MM.1S (cell line): ENCODE measurements around the gene SIN3A.
"Not testable (repeated sequence)": the region's sequence is repeated elsewhere in the genome, so short reads cannot be mapped to it uniquely, and the experiment has no call there.

ENCODE experiments used
- DNase-seq: peaks from one replicate; pipeline ENCODE4 v3.0.0-alpha.2; 2015
- H2AFZ ChIP-seq: fragments of 300-600 bp; sonication (generic); 2 replicates; pipeline ENCODE4 v1.6.0; 2016; ENCODE audit warnings: antibody characterized with exemption, low read length
- H3F3A ChIP-seq: fragments of 300-600 bp; sonication (generic); 2 replicates; pipeline ENCODE4 v1.6.1; 2016; ENCODE audit warnings: mild to moderate bottlenecking, antibody characterized with exemption, low read length, moderate library complexity, mixed read lengths; ENCODE audit not compliant: insufficient read depth
- H3K27ac ChIP-seq: fragments of 300-600 bp; sonication (generic); 2 replicates; pipeline ENCODE4 v1.5.1; 2016; ENCODE audit warnings: mild to moderate bottlenecking, low read length
- H3K27me3 ChIP-seq: fragments of 300-600 bp; sonication (generic); replicated peaks from 2 replicates; pipeline ENCODE4 v1.6.0; 2016; ENCODE audit warnings: low read length; ENCODE audit not compliant: insufficient read depth
- H3K36me3 ChIP-seq: fragments of 300-600 bp; sonication (generic); replicated peaks from 2 replicates; pipeline ENCODE4 v1.6.1; 2016; ENCODE audit warnings: mild to moderate bottlenecking, low read length, mixed read lengths; ENCODE audit not compliant: insufficient read depth
- H3K4me1 ChIP-seq: fragments of 300-600 bp; sonication (generic); 2 replicates; pipeline ENCODE4 v1.6.1; 2016; ENCODE audit warnings: low read length, mixed read lengths
- H3K4me2 ChIP-seq: fragments of 300-600 bp; sonication (generic); 2 replicates; pipeline ENCODE4 v1.6.0; 2016; ENCODE audit warnings: low read depth, low read length
- H3K4me3 ChIP-seq: fragments of 300-600 bp; sonication (generic); 2 replicates; pipeline ENCODE4 v1.5.1; 2016; ENCODE audit warnings: low read length, mixed read lengths
- H3K79me2 ChIP-seq: fragments of 300-600 bp; sonication (generic); 2 replicates; pipeline ENCODE4 v1.6.1; 2016; ENCODE audit warnings: mixed run types, low read length, mixed read lengths
- H3K9ac ChIP-seq: fragments of 300-600 bp; sonication (generic); 2 replicates; pipeline ENCODE4 v1.6.1; 2016; ENCODE audit warnings: low read length, mixed read lengths
- H3K9me2 ChIP-seq: fragments of 300-600 bp; sonication (generic); replicated peaks from 2 replicates; pipeline ENCODE4 v1.6.1; 2016; ENCODE audit warnings: mild to moderate bottlenecking, low read length, mixed read lengths; ENCODE audit not compliant: insufficient read depth
- H3K9me3 ChIP-seq: fragments of 300-600 bp; sonication (generic); replicated peaks from 2 replicates; pipeline ENCODE4 v1.6.1; 2016; ENCODE audit warnings: mild to moderate bottlenecking, low read length, mixed read lengths; ENCODE audit not compliant: insufficient read depth
- H4K20me1 ChIP-seq: fragments of 300-600 bp; sonication (generic); 2 replicates; pipeline ENCODE4 v1.6.1; 2016; ENCODE audit warnings: mild to moderate bottlenecking, low read length, moderate library complexity, mixed read lengths; ENCODE audit not compliant: insufficient read depth
- EZH2 ChIP-seq: fragments of 300-600 bp; sonication (generic); optimal IDR thresholded peaks from 2 replicates; pipeline ENCODE3; 2017; ENCODE audit warnings: low read depth, mild to moderate bottlenecking, antibody characterized with exemption, low read length, mixed read lengths
- EZH2phosphoT487 ChIP-seq: fragments of 300-600 bp; sonication (generic); IDR thresholded peaks from 2 replicates; pipeline ENCODE4 v1.6.1; 2018; ENCODE audit warnings: antibody characterized with exemption, low read length
- TF ChIP-seq, protein P1 (sequence below): fragments of 300-600 bp; sonication (generic); IDR thresholded peaks from 2 replicates; pipeline ENCODE4 v1.5.1; 2016; ENCODE audit warnings: antibody characterized with exemption, low read length, mixed read lengths

SIN3A gene

DNA sequence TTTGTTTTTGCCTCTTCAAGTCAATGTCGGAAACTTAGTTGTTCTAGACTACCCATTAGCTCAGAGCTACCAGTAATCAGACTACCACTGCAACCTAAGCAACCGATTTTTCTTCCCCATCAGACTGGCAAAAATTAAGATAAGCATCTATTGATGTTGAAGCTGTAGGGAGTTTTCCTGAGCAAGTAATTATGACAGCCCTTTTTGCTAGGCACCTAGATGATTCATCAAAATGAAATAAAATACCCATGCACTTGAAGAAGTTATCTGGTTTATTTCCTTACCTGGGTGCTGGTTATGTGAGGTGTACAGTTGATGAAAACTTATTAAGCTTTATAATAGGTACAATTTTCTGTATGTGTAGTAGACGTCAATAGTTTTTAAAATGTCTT, 116.2 kb downstream of the SIN3A start:
- Histone ChIP-seq H3K9me3 (no peaks in the 10 kb centered on the region), H3K36me3 (no peaks in the 10 kb centered on the region), H3K27me3 (no peaks in the 10 kb centered on the region), H3K27ac (no peak overlapping the region), H3K4me2 (peak overlapping the region; percentile 84), H3K9ac (peak overlapping the region; percentile 81; the same call in 1 of the 2 replicates), H2AFZ (peak overlapping the region; percentile 80), H3K4me1 (peaks cover 10% of the 10 kb centered on the region; the same call in 1 of the 2 replicates), H3F3A (peaks cover 14% of the 10 kb centered on the region), H3K9me2 (no peaks in the 10 kb centered on the region), H3K4me3 (peak overlapping the region; percentile 83), H3K79me2 (peaks cover 13% of the 10 kb centered on the region), H4K20me1 (no peaks in the 10 kb centered on the region)
- TF ChIP-seq EZH2 (no peak), EZH2phosphoT487 (no peak)
- TF ChIP-seq, protein P1, sequence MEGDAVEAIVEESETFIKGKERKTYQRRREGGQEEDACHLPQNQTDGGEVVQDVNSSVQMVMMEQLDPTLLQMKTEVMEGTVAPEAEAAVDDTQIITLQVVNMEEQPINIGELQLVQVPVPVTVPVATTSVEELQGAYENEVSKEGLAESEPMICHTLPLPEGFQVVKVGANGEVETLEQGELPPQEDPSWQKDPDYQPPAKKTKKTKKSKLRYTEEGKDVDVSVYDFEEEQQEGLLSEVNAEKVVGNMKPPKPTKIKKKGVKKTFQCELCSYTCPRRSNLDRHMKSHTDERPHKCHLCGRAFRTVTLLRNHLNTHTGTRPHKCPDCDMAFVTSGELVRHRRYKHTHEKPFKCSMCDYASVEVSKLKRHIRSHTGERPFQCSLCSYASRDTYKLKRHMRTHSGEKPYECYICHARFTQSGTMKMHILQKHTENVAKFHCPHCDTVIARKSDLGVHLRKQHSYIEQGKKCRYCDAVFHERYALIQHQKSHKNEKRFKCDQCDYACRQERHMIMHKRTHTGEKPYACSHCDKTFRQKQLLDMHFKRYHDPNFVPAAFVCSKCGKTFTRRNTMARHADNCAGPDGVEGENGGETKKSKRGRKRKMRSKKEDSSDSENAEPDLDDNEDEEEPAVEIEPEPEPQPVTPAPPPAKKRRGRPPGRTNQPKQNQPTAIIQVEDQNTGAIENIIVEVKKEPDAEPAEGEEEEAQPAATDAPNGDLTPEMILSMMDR = no peak
- DNase-seq = no peak

DNA sequence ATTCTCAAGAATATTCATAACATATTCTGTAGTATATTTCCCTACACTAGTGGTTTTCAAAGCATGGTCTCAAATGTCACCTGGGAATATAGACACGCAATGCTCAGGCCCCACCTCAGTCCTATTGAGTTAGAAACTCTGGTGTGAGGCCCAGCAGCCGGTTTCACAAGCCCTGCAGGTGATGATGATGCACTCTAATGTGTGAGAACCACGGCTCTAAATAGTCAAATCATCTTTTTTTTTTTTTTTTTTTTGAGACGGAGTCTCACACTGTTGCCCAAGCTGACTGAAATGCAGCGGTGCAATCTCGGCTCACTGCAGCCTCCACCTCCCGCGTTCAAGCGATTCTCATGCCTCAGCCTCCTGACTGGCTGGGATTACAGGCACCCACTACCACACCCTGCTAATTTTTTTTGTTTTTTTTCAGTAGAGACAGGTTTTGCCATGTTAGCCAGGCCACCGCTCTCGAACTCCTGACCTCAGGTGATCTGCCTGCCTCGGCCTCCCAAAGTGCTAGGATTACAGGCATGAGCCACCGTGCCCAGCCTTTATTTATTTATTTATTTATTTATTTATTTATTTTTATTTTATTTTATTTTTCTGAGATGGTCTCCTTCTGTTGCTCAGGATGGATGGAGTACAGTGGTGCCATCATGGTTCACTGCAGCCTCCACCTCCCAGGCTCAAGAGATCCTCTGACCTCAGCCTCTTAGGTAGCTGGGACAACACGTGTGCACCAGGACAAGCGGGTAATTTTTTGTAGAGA, 117.7 kb downstream of the SIN3A start:
- Histone ChIP-seq H3K79me2 (peaks cover 13% of the 10 kb centered on the region), H3F3A (peaks cover 14% of the 10 kb centered on the region), H3K27ac (peak overlapping the region; percentile 24; the same call in 1 of the 2 replicates), H3K4me2 (peak overlapping the region; percentile 3; the same call in 1 of the 2 replicates), H3K4me1 (peaks cover 10% of the 10 kb centered on the region; the same call in 1 of the 2 replicates)
- not testable (repeated sequence) for H3K36me3 ChIP-seq, H3K9me3 ChIP-seq, H2AFZ ChIP-seq, H4K20me1 ChIP-seq, H3K9me2 ChIP-seq, H3K9ac ChIP-seq, H3K27me3 ChIP-seq, H3K4me3 ChIP-seq
- DNase-seq = peak; percentile 86

DNA sequence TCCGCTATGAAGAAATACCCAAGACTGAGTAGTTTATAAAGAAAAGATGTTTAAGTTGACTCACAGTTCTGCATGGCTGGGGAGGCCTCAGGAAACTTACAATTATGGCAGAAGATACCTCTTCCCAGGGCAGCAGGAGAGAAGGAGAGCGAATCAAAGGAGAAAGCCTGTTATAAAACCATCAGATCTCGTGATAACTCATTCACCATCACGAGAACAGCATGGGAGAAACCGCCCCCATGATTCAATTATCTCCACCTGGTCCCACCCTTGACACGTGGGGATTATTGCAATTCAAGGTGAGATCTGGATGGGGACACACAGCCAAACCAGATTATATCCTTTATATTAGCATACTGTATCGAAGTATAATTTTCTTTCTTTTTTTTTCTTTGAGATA, 119.4 kb downstream of the SIN3A start:
- H3K4me3 ChIP-seq, H2AFZ ChIP-seq, DNase-seq, H3K9me2 ChIP-seq, H3K27ac ChIP-seq, H3K27me3 ChIP-seq, H3K36me3 ChIP-seq, H4K20me1 ChIP-seq, H3K4me2 ChIP-seq, H3K9ac ChIP-seq, H3K9me3 ChIP-seq: not testable (repeated sequence)
- Histone ChIP-seq H3K79me2 (peaks cover 13% of the 10 kb centered on the region), H3F3A (peaks cover 14% of the 10 kb centered on the region), H3K4me1 (peaks cover 10% of the 10 kb centered on the region; the same call in 1 of the 2 replicates)

DNA sequence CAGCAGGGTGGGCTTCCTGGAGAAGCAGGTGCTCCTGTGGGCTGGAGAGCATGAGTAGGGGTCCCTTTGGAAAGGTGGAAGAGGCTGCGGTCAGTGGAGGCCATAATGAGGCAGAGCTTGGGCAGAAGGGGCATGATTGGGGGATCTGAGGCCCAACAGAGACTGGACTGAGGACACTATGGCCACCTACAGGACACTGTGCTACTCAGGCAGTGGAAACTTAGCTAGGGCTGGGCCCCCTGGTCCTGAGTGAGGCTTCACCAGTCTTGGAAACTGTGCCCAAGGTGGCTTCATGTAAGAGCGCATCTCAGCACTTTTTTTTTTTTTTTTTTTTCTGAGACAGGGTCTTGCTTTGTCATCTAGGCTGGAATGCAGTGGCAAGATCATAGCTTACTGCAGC, 121.9 kb downstream of the SIN3A start:
- Histone ChIP-seq H3K9me3 (no peaks in the 10 kb centered on the region), H3K4me1 (no peaks in the 10 kb centered on the region), H3K4me3 (no peak overlapping the region), H3K9ac (no peak overlapping the region), H3K9me2 (no peaks in the 10 kb centered on the region), H3K27ac (no peak overlapping the region), H2AFZ (no peak overlapping the region), H4K20me1 (no peaks in the 10 kb centered on the region), H3K36me3 (no peaks in the 10 kb centered on the region), H3K79me2 (no peaks in the 10 kb centered on the region), H3K27me3 (no peaks in the 10 kb centered on the region), H3K4me2 (no peak overlapping the region), H3F3A (peaks cover 13% of the 10 kb centered on the region)
- no peak for DNase-seq
- no peak for TF ChIP-seq EZH2
- TF ChIP-seq, protein P1 = no peak
- TF ChIP-seq EZH2phosphoT487 = no peak
